Stimulated activated CD8-positive, alpha-beta memory T cell treated with anti-CD3 and anti-CD28 coated beads, Interleukin-12 subunit alpha, Interleukin-12 subunit beta, amount 100 ng/mL, for 1 hour (primary cell): ENCODE measurements around the gene ITGA7.

Experiments used
- DNase-seq: peaks from one replicate; pipeline ENCODE4 v3.0.0-alpha.2; 2020; ENCODE audit warnings: low read depth

The ITGA7 gene, protein sequence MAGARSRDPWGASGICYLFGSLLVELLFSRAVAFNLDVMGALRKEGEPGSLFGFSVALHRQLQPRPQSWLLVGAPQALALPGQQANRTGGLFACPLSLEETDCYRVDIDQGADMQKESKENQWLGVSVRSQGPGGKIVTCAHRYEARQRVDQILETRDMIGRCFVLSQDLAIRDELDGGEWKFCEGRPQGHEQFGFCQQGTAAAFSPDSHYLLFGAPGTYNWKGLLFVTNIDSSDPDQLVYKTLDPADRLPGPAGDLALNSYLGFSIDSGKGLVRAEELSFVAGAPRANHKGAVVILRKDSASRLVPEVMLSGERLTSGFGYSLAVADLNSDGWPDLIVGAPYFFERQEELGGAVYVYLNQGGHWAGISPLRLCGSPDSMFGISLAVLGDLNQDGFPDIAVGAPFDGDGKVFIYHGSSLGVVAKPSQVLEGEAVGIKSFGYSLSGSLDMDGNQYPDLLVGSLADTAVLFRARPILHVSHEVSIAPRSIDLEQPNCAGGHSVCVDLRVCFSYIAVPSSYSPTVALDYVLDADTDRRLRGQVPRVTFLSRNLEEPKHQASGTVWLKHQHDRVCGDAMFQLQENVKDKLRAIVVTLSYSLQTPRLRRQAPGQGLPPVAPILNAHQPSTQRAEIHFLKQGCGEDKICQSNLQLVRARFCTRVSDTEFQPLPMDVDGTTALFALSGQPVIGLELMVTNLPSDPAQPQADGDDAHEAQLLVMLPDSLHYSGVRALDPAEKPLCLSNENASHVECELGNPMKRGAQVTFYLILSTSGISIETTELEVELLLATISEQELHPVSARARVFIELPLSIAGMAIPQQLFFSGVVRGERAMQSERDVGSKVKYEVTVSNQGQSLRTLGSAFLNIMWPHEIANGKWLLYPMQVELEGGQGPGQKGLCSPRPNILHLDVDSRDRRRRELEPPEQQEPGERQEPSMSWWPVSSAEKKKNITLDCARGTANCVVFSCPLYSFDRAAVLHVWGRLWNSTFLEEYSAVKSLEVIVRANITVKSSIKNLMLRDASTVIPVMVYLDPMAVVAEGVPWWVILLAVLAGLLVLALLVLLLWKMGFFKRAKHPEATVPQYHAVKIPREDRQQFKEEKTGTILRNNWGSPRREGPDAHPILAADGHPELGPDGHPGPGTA

DNA sequence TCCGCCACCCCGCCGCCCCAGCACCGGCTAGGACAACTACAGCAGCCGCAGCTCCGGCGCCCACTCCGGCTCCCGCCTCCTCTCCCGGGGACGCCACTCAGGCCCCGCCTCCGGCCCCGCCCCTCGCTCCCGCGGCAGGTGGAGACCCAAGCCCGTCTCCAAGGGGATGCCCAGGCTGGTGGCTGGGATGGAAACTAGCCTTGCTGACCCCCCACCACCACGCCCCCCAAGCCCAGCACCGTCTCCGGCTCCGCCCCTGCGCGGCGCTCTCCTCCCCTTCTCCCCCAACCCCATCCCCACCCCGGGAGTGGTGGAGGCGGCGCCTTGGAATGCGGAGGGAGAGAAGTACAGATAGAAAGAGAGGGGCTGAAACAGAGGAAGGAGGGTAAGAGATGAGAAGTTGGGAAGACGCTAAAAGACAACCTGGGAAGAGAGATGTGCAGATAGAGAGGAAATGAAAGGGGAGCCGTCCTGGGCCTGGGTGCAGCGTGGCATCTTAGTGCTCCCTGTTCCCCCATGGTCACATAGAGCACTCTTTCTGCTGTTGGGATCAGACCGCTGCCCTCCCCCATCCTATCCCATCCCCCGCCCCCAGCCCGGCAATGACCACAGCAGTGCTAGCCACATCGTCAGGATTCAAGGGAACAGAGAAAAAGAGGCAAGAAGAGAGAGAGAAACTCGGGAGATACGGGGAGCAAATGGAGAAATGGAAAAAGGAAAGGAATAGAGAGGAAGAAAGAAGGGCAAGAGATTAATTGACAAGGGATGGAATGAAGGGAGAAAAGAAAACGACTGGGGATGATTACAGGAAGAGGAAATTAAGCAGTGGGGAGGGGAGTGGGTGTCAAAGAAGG, at the start of gene ITGA7:
ITGA7 (minus strand) TSS at position 64 of the 854 bp plus-strand sequence. CDS start 222 bp downstream, outside the sequence.
- no peak for DNase-seq

DNA sequence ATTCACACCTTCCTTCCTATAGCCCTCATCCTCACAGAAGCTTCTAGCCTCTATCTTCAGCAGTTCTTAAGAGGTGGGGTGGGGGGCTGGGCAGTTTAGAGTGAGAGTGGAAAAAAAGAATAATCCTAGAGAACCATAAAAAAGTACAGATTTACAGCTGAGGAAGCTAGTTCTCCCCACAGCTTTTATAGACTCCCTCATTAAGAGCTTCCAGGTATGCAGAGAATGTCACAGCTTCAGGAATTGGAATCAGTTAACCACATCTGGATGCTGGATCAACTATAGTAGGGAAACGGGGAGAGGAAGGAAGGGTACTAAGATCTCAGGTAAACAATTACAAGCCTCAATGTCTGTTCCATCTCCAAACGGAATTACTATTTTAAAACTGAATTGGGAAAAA, 47.5 kb upstream of the ITGA7 start:
- DNase-seq, result no peak

DNA sequence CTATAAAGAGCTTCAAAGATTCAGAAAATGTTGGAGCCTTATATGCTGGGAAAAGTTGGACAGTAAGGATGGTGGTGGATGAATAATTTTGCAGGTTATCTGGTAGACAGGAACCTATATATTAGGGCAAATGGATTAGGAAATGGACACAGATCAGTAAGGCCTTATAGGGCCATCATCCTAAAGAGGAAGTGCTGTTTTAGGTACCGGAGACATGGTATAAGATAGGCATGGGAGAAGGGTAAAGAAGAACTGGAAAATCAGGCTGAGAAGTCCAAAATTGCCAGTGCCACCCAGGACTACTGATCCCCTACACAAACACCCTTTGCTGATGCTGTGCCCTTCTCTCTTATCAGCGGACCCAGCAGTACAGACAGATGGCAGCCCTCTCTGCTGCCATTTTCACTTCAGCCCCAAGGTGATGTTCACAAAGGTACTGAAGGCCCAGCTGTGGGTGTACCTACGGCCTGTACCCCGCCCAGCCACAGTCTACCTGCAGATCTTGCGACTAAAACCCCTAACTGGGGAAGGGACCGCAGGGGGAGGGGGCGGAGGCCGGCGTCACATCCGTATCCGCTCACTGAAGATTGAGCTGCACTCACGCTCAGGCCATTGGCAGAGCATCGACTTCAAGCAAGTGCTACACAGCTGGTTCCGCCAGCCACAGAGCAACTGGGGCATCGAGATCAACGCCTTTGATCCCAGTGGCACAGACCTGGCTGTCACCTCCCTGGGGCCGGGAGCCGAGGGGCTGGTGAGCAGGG, 40.7 kb upstream of the ITGA7 start:
- no peak for DNase-seq

DNA sequence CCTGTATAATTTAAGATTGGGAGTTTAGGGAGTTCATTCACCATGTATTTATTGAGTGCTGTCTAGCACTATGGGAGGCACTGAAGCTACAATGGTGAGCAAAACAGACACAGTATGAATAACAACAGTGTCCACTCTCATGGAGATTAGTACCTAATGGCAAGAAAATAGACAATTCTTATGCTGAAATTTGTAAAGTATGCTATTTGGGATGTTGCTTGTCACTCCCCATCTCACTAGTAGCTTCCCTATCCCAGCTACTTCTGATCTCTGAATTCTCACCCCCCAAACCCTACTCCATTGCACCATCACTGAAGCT, 39.2 kb upstream of the ITGA7 start:
- DNase-seq, result no peak

DNA sequence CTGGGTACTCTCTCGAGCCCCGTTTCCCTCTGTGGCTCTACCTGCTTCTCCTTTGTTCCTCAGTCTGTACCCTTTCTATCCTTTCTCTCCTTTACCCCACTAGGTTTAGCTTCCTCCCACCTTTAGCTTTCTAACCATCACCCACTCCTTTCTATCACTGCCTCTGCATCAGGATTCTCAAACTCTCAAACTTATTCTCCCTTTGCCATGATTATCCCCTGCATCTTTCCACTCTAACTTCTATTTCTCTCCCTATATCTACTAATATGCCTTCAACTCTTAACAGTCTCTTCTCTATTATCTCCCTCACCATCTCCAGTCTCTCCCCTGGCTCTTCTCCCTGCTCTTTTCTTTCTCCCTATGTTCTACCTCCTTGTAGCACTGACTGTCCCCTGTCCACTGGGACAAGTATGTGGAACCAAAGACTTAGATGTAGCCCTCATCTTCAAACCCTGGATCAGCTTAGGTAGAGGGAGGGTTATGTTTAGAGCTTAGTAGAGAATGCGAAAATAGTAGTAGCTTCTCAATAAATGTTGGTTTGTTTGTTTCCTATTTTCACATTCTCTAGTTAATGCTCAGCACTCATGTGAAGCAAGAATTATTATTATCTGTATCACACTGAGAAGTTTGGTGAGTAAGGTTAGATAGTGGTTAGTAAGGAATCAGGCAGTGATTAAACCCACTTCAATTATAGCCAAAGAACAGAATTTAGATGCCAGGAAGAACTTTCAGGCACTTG, 38.6 kb upstream of the ITGA7 start:
- no peak for DNase-seq

DNA sequence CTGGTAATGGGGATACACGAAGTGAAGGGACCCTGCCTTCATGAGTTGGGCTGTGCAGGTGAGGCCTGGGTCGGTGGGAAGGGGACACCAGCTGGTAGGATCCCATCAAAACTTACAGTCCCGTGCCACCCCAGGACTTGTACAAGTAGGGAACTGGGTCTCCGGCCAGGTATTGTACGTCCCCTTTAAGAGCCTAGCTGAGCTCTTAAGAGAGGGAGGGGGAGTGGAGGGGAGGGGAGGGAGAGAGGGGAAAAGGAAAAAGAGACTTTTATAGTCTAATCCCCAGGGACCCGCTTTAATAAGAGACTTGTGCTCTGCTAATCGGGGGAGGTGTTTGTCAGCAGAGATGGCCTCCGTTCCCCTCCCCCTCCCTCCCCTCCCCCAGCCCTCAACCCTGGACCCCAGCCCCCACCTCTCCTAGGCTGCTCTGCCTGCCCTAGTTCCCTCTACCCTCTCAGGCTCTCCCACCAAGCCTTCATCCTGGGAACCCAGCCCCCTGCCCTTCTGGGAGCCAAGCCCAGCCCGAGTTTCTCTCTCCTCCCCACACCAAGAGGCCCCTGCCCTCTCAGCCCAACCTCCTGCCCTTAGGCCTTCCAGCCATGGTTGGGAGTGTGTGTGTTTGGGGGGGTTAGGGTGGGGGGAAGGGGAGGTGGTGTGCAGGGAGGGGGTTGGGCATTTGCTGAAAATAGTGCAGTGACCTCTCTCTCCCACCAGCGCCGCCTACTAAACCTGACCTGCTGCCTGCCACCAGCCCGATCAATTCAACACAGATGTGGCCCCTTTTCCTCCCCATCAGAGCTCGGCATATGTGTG, 37.9 kb upstream of the ITGA7 start:
- DNase-seq, result no peak

DNA sequence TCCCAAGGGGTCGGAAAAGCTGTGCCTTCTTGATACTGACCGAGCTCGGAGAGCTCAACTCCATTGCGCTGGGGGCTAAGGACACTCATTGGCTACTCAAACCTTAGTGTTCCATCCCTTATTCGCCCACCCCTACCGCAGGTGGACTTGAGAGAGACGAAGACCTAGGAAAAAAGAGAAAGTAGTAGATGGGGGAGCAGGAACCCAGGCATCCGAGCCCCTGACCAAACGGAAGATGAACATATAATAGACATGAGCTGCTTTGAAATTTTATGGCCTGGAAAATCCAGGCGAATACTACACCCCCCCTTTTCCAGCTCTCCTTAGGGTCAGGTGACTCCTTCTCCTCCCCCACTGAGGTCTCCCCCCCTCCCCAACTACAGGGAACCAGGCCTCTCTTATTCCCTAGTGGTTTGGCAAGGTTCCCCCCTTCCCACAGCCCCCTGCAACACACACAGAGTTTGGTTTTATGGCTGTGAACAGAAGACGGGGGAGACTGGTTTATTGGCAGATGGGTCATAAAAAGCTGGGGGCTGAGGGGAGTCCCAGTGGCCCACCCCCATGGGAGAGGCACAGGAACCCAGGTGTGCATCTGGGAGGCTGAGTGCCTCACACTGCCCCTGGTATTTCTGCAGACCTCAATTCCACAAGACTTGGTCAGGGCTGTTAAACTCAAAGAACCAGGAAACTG, 36.8 kb upstream of the ITGA7 start:
- no peak for DNase-seq

DNA sequence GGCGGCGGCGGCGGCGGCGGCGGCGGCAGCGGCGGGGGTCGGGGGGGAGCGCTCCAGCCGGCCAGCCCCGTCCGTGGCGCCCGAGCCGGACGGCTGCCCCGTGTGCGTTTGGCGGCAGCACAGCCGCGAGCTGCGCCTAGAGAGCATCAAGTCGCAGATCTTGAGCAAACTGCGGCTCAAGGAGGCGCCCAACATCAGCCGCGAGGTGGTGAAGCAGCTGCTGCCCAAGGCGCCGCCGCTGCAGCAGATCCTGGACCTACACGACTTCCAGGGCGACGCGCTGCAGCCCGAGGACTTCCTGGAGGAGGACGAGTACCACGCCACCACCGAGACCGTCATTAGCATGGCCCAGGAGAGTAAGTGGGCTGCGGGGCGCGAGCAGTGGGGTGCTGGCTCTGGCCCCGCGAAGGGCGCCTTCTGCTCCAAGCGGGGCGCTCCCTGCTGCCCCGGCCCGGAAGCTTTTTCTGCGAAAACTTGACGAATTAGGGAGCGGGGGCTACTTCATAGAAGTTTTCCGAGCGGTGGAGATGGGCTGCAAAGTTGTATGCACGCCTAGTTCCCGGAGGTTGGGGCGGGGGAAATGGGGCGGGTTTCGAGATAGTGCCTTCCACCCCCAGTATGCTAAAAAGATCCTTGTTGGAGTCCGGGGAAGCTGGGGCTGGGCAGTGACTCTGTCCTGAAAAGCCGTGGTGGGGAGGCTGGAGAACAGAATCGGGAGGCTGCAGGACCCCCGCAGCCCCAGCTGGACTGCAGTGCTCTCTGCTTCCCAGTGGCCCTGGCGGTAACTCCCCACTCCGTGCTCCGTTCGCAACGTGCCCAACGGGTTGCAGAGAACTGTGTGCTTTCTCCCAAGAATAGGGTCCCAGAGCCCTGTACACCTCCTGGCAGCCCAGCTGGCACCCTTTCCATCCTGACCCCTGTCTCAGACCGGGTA, 36.0 kb upstream of the ITGA7 start:
- no peak for DNase-seq

DNA sequence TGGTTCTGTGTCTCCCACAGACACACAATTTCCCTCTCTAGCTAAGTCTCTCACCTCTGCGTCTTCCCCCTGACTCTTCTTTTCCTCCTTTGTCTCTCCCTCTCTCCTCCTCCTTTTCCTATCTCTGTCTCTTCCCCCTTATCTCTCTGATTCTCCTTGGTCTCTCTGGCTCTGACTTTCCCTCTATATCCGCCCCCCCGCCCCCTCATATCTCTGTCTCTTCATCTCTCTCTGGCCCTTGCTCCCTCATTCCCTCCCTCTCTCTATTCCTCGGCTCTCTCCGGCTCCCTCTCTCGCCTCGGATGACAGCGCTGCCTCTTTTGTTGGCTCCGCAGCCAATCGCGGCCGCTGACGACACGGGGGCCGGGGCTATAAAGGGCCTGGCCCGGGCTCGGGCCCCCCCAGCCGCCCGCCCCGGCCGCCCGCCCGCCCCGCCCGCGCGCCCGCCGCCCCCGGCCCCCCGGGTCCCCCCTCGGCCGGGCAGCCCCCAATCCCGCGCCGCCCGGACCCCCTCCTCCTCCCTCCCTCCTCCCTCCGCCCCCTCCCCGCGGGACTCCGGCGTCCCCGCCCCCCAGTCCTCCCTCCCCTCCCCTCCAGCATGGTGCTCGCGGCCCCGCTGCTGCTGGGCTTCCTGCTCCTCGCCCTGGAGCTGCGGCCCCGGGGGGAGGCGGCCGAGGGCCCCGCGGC, 35.2 kb upstream of the ITGA7 start, which contains the start of gene GDF11:
GDF11 (plus strand) TSS at position 404 of the 687 bp plus-strand sequence; CDS start at position 599, 195 bp downstream.
- peak; percentile 49 for DNase-seq

DNA sequence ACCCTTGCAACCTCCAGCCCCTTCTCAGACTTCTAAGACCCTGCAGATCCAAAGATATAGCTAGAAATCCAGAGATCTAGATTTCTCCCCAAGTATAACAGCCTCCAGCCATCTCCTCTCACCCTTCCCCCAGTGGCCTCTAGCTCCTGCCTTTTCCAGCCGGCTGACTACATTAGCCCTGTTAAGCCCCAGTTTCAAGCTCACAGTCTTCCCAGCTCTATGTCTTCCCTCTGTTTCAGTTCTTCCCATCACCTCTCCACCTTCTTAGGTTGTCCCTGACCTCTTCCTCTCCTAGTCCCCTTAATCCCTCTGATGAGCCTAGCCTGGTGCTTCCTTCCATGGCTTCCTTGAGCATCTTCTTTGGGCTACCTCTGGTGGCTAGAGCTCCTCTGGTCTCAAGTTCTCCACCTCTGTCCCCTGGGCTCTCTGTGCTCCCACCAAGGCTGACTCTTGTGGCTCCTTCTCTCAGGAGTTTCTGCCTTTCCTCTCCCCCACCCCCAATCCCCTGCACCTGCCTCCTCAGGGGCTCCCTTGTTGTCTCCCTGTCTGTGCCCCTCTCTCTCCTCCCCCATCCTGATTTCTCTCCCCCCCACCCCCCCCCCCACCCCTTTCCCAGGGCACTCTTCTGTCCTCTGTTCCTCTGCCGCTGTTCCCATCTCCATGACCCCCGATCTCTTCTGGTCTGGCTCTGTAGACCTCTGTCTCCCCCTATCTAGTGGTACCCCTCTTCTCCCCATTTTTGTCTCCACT, 34.4 kb upstream of the ITGA7 start:
- DNase-seq, result no peak

DNA sequence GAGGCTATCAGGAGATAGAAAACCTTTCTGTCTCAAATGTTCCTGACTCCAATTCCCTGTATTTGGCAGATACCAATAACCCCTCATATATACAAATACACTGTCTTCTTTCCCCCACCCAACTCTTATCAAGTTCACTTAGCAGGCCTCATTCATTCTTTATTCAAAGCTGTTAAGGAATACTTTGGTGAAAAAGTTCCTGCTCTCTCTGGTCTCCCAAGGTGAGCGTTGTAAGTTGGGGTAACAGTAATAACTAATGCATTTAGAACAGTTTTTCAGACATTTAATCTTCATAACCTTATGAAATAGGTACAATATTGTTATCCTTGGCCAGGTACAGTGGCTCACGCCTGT, 31.3 kb upstream of the ITGA7 start:
- DNase-seq, result no peak

DNA sequence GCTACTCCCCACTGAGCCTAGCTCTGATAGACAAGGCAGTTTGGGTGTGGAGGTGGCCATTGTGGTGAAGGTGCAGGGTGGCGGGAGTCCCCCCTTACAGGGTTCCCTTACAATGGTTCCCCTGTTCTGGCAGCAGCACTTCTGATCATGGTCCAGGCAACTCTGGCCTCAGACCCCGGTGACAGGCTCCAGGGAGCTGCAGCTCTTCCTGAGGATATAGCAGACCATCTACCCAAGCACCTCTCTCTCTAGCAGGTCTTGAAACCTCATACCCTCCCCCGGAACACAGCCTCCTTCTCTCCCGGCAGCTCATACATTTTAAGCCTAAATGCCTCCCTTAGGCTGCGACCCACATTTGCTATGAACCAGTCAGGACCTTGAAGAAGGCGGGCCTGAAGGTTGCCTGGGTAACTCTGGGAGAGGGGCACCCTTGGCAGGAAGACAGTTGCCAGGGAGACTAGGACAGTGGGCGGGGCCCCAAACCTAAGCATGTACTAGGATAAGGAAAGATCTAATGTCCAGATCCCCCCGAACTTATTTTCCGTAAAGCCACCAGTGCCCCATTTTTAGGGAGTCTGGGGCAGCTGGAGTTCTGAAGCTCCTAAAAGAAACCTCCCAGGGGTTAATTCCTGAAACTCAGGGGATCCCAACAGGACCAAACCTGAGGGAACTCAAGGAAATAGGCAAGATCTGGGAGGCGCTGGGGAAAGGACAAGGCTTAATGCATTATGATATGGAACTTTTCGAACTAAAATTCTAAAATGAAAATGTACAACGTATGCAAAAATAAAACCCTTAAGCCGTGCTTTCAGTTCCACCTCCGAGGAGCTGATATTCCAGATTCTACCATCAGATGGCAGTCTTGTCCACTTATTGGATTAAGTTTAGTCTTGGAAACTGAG, 30.7 kb upstream of the ITGA7 start:
- DNase-seq, result peak; percentile 67

DNA sequence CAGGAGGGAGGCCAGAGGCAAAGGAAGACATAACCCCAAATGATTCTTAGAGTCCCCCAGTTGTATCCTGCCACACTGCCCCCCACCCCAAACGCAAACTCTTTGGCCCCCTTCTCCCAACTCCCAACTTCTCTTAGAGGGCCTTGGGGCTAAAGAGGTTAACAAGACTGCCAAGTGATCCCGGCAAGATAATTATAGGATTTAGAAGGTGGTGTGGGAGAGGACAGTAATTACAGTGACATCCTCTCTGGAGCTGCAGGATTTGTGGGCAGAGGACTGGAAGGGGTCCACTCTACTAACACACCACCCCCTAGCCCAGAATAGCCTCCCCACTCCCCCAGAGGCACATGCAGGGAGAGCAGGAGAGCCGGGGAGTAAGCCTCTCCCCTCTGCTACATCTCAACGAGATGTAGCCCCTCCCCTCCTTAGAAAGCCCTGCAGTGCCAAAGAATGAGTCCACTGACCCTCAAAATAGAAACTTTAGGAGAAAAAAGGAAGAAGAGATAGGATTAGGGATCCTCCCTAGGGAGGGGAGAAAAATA, 29.9 kb upstream of the ITGA7 start:
- DNase-seq, result no peak

DNA sequence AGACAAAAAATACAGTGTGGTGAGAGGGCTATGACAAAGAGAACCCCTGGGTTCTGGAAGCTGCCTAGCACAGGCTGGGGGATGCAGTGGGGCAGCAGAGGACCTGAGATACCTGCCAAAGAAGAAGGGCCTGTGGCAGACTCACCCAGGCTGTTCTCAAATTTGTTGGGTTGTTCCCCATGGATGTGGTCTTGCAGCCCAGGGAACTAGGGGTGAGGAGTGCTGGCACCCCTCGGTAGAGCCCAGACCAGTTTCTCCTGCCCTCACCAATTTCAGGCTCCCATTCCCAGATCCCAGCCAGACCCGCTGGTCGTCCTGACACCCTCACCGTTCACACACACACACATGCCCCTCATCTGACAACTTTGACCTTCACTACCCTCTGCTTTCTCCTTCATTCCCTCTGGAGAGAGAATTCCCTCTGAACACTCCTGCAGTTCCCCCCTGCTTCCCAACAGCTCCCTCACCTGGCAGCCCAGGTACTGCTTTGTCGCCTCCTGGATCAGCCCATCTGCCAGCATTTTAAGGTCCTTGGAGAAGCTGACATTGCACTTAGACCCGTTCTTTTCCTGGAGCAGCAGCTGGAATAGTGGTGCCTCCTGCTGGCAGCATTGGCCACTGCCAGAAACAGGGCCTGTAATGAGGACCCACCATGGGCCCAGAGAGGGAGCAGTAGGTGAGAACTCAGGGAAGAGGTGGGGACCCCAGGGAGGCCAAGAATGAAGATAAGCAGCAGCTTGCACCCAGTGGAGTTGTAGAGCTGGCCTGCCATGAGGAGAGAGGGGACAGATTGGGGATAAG, 29.3 kb upstream of the ITGA7 start:
- DNase-seq, result peak; percentile 26
